HG03175 (cell line): ENCODE data around the gene C9orf153.
"Not testable (repeated sequence)": the region's sequence is repeated elsewhere in the genome, so short reads cannot be mapped to it uniquely, and the experiment has no call there.

Experiments used
- ATAC-seq: cut with Tn5 transposase; IDR thresholded peaks from one replicate; pipeline ENCODE4 v1.9.1; 2021; ENCODE audit warnings: mild to moderate bottlenecking, moderate library complexity; ENCODE audit not compliant: unreplicated experiment

The C9orf153 gene

DNA sequence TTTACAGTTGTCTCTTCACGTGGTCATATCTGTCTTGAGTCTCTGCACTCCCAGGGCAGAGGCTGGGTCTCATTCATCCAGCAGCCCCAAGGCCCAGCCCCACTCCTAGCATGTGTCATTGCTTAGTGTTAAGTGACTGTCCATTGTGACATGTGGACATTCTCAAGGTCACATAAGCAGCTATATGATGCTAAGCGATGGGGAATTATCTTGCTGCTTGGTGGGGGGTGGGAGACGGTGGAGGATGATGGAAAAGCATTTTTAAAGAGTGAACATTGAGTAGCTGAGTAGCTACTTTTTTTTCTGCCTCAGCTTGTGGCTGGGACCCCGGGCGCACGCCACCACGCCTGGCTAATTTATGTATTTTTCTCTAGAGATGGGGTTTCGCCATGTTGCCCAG is at the start of gene C9orf153:
TSS of gene C9orf153 (minus strand) at position 101 of the 400 bp plus-strand sequence. CDS start 30,054 bp downstream, outside the sequence.
- no peak for ATAC-seq

DNA sequence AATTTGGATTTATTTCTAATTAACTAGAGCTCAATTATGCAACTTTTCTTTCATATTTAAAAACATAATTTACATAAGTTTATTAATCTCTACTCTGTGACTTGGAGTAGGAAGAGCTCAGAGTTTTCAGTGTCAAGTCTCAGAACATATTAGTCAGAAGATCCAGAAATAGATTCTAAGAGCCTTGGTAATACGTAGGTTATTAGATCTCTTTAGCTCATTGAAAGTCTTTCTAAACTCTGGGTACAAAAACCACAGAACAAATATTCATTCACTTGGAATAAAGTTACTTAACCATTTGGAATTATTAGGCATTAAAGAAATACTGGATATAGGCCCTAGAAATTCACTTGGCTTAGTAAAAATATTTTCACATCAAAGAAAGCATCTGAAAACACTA is 49.2 kb upstream of the C9orf153 start:
- no peak for ATAC-seq

DNA sequence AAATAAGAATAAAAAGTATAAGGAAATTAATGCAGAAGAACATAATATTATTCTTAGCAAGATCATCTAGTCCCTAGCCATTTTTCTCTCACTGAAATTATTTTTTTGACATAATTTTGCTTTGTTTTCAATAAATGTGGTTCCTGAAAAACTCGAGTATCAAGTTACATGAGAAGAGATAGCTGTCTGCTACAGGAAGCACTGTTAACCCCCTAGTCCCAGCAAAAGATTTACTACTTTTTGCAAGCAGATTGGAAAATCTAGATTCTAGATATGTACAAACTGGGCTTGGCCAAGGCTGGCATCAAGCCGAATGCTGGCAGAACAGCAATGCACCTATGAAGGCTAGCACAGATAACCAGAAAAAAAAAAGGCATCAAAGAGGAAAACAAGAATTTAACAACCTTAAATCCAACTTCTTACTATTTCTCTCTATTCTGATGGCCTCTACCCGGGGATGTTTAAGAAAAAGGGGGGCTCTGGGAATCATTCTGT is 44.8 kb upstream of the C9orf153 start:
- no peak for ATAC-seq

DNA sequence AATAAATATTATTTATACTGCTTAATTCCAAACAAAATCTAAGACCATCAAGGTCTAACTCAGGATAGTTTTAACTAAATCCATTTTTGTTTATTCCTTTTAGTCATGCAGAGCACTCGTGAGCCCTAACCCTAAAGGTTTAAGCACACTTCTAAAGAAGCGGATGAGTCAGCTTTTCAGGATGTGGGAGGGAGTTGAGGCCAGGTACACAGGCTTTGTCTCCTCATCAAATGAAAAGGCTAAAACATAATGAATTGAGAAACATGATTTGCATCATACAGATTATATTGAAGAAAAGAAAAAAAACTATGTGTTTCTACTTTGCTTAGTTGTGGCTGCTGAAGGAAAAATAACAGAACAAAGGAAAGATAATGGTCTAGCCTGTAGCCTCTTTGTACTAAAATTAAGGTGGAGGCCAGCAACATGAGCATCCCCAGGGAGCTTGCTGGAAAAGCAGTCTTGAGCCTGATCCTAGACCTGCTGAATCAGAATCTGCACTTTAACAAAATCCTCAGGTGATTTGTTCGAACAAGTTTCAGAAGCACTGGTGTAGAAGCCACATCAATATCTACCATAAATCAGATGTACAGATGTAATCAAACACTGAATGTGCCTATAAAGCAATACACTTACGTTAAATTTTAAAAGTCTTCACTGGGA is 44.0 kb upstream of the C9orf153 start:
- ATAC-seq, result no peak

DNA sequence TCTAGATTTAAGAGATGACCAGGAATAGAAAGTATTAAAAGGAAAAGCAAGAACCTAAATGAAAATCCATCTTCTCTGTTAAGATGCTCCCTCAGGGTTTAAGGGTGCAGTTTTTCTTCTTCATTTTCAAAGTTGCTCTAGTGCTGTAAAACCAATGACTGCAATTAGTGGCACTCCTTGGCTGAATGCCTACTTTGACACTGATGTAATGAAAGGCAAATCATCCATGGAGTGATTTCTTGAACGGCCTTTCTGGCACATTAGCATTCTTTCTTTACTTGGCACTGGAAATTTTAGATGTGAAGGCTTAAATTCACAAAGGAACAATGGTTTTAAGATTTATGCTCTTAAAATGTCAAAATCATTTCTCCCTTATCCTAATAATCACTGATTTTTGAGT is 42.2 kb upstream of the C9orf153 start:
- ATAC-seq, result no peak

DNA sequence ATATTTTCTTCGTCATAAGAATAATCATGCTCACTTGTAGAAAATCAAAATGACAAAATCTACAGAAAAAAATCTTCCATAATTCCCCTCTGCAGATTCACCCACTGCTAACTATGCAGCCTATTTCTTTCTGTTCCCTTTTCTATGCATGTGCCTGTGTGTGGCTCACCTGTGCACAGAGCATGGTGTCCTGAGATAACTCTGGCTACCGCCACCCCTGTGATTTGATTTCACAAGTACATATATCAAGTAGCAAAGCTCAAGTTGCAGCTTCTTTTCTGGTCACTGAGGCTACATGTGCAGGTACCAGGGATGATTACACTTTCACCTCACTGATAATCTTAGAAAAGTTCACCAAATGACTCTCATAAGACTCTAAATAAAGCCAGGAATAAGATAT is 41.2 kb upstream of the C9orf153 start:
- ATAC-seq, result no peak

DNA sequence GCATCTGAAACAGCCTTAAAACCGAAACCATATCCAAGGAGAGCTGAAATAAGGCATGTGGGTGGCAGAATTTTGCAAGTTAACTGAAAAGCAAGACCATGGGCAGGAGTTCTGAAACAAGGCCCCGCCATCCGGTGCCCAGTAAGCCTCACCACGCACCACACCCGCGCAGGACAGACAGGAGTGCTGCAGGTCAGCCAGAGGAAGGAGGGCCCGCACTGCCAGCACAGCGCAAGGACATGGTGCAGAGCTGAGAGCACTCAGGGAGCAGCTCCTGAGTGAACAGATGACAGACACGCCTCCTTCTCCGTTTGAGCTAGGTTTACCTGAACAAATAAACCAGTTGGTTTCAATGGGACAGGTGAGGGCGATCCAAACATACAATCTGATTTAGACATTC is 39.4 kb upstream of the C9orf153 start:
- ATAC-seq, result no peak

DNA sequence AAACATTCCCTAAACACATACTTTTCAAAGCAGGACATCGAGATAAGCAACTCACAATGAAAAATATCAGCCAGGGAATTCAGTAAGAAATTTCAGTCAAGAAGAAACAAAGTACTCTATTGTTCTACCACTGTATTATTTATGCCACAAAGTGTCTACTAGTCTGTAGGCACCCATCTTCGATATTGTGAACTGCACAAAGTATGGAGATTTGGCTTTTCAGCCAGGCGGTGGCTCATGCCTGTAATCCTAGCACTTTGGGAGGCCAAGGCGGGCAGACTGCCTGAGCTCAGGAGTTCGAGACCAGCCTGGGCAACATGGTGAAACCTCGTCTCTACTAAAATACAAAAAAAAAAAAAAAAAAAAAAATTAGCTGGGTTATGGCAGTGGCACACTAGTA is 30.9 kb upstream of the C9orf153 start:
- not testable (repeated sequence) for ATAC-seq

DNA sequence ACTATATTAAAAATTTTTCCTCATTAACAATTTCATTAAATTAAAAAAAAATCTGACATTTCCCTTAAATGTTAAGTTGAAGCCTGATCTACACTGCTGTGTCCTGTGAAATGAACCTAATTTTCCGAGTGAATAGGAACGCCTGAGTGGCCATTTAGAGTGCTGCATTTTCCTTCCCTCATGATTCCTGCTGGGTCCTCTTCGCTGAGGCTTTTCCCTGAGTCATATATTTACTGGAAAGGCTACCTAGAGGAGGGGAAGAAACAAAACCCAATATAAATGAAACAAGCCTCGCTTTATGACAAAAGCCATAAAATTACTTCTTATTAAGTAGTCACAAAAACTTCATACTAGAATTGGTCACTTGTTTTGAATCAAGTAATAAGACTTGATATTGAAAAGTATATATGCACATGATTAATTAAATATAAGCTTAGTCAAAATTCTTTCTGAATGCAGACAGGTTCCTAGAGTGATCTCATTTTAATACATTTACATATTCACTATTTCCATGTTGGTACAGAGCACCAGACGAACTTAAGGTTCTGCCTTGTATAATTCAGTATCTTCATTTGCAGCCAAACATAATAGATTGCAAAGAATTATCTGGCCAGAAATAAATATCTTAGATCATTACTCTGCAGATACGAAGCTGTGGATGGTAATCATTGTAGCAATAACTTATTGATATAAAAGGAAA is 29.2 kb upstream of the C9orf153 start:
- ATAC-seq, result no peak

DNA sequence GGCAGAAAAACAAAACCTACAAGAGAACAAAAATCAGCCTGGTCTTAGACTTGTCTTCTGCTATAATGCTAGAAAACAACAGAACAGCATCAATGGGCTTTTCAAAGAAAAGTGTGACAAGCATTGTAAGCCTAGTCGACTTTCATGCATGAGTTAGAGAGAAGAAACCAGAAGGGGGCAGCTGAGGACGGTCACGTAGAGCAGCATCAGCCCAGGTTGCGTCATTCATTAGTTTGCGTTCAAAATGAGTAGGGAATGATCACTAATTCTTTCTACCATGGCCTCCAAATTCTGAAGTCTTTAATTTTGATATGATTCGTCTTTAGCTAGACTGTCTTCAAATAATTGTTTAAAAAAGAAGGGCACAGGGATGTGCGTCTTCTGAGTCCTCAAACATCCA is 27.6 kb upstream of the C9orf153 start:
- ATAC-seq, result no peak

DNA sequence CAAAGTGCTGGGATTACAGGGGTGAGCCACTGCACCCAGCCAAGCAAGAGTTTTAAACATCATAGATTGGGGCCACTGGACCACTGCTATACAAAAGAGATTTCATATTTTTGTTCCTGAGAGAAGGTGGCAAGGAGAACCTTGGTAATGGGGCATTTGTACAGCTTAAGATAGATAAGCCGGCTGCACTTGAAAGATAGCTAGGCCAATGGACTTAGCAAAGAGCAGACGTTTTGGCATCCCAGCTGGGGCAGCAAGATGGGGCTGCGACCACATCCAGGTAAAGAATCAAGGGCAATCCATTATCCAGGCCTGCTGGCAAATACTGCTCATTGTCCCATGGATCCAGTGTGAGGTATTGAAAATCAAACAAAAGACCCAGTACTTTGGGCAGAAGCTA is 26.8 kb upstream of the C9orf153 start:
- no peak for ATAC-seq

DNA sequence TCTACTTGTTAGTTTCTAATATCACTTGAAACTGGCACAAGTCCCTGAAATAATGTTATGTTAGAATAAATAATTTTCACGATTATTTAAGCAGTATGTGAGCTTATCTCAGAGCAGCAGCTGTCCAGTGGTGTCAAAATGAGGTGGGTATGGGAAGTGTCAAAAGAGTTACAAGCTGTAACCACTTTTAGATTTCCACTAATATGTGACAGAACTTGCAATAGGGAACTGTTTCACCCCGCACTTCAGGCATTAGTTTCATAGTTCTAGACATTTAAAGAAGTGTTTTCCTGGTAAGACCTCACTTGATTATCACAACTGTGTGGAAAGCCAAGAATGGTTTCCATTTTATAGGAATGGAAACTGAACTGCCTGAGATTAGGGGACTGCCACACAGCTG is 25.8 kb upstream of the C9orf153 start:
- ATAC-seq, result no peak

DNA sequence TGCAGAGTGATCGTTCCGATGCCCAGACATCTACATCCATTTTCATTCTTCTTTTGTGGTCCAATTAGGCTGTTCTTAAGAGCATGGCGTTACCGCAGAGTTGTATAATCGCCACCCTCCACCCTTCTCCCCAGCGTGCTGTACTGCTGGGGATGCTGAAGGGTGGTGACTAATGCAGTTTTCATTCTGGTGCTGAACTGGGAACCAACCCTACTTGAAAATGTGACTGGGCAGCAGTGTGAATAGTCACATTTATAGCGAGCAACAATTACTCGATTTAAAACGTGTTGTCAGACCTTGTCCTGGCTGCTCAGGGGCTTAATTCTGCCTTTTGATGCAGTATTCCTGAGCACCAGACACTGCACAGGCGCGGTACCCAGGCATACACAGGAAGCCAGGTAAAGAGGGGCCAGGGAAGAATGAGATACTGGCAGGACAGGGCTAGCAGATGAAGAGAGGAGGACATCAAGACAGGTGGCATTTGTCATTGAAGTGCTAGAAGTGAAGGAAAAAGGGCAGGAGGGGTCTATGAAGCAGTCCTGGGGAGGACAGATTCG is 23.6 kb upstream of the C9orf153 start:
- no peak for ATAC-seq

DNA sequence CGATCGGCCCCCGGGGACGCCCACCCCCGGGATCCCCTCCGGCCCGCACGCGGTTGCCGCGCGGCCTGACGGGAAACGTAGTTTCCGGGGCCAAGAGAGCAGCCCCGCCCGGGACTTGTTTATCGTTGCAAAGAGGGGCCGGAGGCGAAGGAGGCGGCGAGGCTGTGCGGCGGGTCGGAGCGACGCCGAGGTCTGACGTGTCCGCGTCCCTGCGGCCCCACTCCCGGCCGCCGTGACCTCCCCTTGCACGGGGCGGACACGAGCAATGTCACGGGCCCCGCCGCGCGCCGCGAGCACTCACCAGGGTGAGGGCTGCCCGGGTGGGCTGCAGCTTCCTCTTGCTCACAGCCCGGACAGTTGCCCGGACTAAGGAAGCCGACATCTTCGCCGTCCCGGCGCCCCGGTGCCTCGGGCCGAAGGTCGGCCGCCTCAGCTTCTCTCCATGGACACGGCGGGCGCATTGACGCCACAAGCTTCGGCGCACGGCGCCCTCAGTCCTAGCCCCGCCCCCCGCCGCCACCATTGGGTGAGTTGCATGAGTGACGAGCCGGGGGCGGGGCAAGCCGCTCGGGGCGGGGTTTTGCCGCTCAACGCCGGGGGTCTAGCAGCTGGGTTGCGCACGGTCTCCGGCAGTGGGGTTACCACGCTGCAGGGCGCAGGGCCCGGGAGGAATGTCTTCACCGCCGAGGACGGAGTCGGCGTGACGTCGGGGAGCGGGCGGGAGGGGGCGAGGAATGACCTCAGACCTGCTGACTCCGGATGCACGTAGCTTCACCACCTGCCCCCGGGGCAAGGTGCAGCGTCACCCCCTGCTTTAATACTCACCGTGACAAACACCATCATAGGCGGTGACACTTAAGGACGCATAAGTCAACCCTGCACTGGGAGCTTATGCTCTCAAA is 22.9 kb upstream of the C9orf153 start, which contains the start of gene ISCA1:
TSS of gene ISCA1 (minus strand) at position 462 of the 902 bp plus-strand sequence. CDS start at position 382, 80 bp downstream.
- ATAC-seq, result peak; percentile 83

DNA sequence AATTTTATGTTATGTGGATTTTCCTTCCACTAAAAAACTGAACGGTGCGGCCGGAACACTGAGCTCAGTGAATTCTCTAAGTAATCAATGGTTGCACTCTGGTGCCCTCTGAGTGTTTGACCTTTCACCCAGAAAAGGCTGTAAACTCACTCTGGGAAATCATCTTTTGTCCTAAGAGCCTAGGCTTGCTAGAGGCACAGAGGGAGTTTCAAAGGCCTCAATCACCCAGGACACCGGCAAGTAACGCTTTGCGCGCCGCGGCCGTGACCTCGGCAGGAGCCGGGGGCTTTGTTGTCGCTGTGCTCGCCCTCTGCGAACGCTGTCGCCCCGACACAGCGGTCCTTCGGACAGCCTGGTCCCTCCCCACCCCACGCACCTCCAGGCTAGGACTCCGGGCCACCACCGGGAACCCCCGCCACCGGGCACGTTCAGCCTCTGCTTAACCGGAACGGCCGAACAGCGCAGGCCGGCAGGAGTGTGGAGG is 22.2 kb upstream of the C9orf153 start:
- ATAC-seq, result peak; percentile 37

DNA sequence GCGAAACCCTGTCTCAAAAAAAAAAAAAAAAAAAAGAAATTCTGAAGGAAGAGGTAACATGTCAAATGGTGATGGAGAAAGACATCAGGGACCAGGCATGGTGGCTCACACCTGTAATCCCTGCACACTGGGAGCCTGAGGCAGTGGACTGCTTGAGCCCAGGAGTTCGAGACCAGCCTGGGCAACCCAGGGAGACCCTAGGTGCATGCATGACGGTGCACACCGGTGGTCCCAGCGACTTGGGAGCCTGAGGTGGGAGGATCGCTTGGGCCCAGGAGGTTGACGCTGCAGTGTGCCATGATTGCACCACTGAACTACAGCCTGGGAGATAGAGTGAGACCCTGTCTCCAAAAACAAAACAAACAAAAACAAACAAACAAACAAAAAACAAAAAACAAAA is 21.1 kb upstream of the C9orf153 start:
- no peak for ATAC-seq

DNA sequence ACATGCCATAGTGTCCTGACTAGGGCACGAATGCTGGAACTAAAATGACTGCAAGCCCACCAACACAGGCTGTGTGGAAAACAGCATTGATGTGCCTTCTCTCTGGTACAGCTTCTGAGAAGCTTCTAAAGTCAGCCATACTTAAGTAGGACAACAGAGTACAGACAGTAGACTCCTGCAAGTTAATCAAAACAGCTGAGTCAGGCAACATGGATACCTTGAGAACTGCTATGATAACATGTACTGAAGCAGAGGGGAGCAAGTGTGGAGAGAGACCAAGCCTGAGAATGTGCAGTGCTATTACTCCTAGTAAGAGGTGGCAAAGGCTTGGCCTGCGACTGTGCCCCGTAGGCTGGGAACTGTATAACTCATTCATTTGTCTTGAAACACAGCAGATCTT is 20.4 kb upstream of the C9orf153 start:
- ATAC-seq, result no peak

DNA sequence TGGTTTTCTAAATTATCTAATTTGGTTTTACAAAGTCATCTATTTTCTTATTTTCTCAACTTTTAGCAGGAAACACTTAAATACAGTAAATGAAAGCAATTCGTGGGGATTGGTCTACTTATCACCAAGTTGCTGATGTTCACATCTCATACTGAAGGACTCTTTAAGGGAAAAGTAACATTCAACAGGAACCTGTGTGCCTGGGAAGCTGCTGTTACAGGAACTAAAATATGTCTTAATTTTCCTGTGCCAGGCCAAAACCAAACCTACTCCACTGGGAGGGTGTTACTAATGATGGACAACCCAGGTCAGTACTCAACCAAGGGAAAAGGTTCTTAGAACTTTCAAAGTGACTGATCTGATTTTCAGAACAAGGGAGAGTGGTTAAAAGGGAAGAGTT is 17.6 kb upstream of the C9orf153 start:
- no peak for ATAC-seq

DNA sequence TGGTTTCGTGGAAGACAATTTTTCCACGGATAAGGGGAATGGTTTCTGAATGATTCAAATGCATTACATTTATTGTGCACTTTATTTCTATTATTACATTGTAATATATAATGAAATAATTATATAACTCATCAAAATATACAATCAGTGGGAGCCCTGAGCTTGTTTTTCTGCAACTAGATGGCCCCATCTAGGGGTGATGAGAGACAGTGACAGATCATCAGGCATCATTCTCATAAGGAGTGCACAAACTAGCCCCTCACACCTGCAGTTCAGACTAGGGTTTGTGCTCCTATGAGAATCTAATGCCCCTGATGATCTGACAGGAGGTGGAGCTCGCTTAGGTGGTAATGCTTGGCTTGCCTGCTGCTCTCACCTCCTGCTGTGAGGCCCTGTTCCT is 16.5 kb upstream of the C9orf153 start:
- ATAC-seq, result no peak

DNA sequence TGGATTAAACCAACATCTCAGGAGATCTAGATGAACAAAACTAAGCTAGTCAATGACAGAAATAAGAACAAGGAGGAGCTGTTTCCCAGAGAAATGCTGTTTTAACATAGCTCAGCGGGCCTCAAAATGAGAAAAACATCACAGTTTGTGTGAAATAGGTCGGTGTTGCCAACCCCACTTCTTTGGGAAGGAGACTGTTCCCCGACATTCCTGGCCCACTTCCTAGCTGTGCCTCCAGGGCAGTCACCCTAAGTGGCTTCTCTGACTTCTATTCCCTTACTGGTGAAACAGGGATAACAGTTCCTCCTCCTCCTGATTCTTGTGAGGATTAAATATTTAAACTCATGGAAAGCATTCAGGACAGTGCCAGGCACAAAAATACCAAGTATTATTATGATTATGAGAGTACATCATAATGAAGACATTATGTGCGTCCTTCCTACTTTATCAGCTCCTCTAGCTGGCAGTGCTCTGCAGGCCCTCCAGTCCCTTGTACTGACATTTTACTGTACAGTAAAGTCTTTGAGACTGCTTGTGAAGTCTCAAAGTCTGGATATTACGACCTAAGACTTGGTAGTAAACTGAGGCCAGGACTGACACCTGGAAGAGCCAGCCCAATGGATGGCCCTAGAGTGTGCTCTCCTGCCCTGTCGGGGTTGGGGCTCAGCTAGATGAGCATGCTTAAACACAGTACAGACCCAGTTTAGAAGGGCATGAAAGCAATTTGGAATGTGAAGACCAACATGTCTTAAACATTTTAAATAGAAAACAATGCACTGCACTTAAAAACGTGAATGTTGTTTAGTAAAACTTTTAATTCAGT is 15.6 kb upstream of the C9orf153 start:
- ATAC-seq, result no peak
